Karpas-422 (cell line): ENCODE measurements around the gene ZNF419. TPM values are rescaled to one million over a fixed set of nuclear protein-coding genes. Genes with fewer than 3 reads are reported as not detected.
"Not testable (repeated sequence)": the region's sequence is repeated elsewhere in the genome, so short reads cannot be mapped to it uniquely, and the experiment has no call there.

ENCODE experiments used
- DNase-seq: peaks from one replicate; pipeline ENCODE4 v3.0.0-alpha.2; 2015
- H2AFZ ChIP-seq: fragments of 200-600 bp; sonication (generic); 2 replicates; pipeline ENCODE4 v1.6.1; 2014; ENCODE audit warnings: antibody characterized with exemption, low read length, mixed read lengths
- H3K27ac ChIP-seq: fragments of 200-600 bp; sonication (generic); 2 replicates; pipeline ENCODE4 v1.5.1; 2014; ENCODE audit warnings: mild to moderate bottlenecking, low read length, moderate library complexity
- H3K27me3 ChIP-seq: fragments of 200-600 bp; sonication (generic); 2 replicates; pipeline ENCODE4 v1.6.1; 2014; ENCODE audit warnings: low read length, mixed read lengths
- H3K36me3 ChIP-seq: fragments of 200-600 bp; sonication (generic); 2 replicates; pipeline ENCODE4 v1.6.1; 2014; ENCODE audit warnings: low read length, mixed read lengths; ENCODE audit not compliant: insufficient read depth
- H3K4me1 ChIP-seq: fragments of 200-600 bp; sonication (generic); 2 replicates; pipeline ENCODE4 v1.6.1; 2014; ENCODE audit warnings: mild to moderate bottlenecking, low read length, mixed read lengths
- H3K4me2 ChIP-seq: fragments of 200-600 bp; sonication (generic); 2 replicates; pipeline ENCODE4 v1.6.1; 2014; ENCODE audit warnings: low read length, low read depth, mild to moderate bottlenecking; ENCODE audit not compliant: poor library complexity, severe bottlenecking
- H3K4me3 ChIP-seq: fragments of 200-600 bp; sonication (generic); 2 replicates; pipeline ENCODE4 v1.5.1; 2014; ENCODE audit warnings: mild to moderate bottlenecking, antibody characterized with exemption, low read length, mixed read lengths
- H3K79me2 ChIP-seq: fragments of 200-600 bp; sonication (generic); 2 replicates; pipeline ENCODE4 v1.6.1; 2014; ENCODE audit warnings: mild to moderate bottlenecking, low read length, mixed read lengths
- H3K9ac ChIP-seq: fragments of 200-600 bp; sonication (generic); 2 replicates; pipeline ENCODE4 v1.6.0; 2014; ENCODE audit warnings: low read length
- H3K9me2 ChIP-seq: fragments of 200-600 bp; sonication (generic), shearing (Covaris generic); replicated peaks from 2 replicates; pipeline ENCODE4 v1.6.0; 2014; ENCODE audit warnings: mild to moderate bottlenecking, low read length, moderate library complexity; ENCODE audit not compliant: insufficient read depth
- H3K9me3 ChIP-seq: fragments of 300-700, 200-600 bp; sonication (generic); 2 replicates; pipeline ENCODE4 v1.6.1; 2014; ENCODE audit warnings: low read length, mixed read lengths
- H4K20me1 ChIP-seq: fragments of 200-600 bp; sonication (generic); 2 replicates; pipeline ENCODE4 v1.6.1; 2014; ENCODE audit warnings: mild to moderate bottlenecking, antibody characterized with exemption, low read length, low read depth; ENCODE audit not compliant: insufficient read depth
- small RNA-seq: library from RNA; depleted of rRNA; stranded (forward); fragments of <200 nt; gene quantifications from one replicate; pipeline ENCODE3, GENCODE V24; 2014
- total RNA-seq: library from RNA; depleted of rRNA; stranded (reverse); fragments of >200 nt; shearing (Covaris generic); gene quantifications from 2 replicates; pipeline ENCODE4 v1.2.3, GENCODE V29; 2014; ENCODE audit warnings: low replicate concordance; rRNA removed

The ZNF419 gene
- total RNA-seq, 1 experiment from 2014 or later: 4.2 TPM

- H2AFZ ChIP-seq: no peak overlapping the region
- peaks cover 66% of the 10 kb centered on the region for H3K9me3 ChIP-seq
- H3K4me2 ChIP-seq: no peak overlapping the region
- H3K9ac ChIP-seq: no peak overlapping the region
- no peaks in the 10 kb centered on the region for H4K20me1 ChIP-seq
- DNase-seq: no peak
- no peaks in the 10 kb centered on the region for H3K79me2 ChIP-seq
- H3K4me3 ChIP-seq: no peak overlapping the region
- no peaks in the 10 kb centered on the region for H3K4me1 ChIP-seq
- no peak overlapping the region for H3K27ac ChIP-seq
- H3K36me3 ChIP-seq: peaks cover 58% of the 10 kb centered on the region
- H3K27me3 ChIP-seq: no peaks in the 10 kb centered on the region
- H3K9me2 ChIP-seq: no peaks in the 10 kb centered on the region
Measured at GRCh38 chr19:57511484-57511883, 23.9 kb downstream of the ZNF419 start.

GRCh38 chr19:57512845-57513244 lies 25.3 kb downstream of the ZNF419 start:
- H3K79me2 ChIP-seq: no peaks in the 10 kb centered on the region
- H3K4me1 ChIP-seq: no peaks in the 10 kb centered on the region
- no peak overlapping the region for H3K4me3 ChIP-seq
- peaks cover 65% of the 10 kb centered on the region for H3K9me3 ChIP-seq
- no peaks in the 10 kb centered on the region for H3K9me2 ChIP-seq
- no peak overlapping the region for H2AFZ ChIP-seq
- H3K9ac ChIP-seq: no peak overlapping the region
- no peak overlapping the region for H3K27ac ChIP-seq
- peaks cover 57% of the 10 kb centered on the region for H3K36me3 ChIP-seq
- no peaks in the 10 kb centered on the region for H4K20me1 ChIP-seq
- H3K27me3 ChIP-seq: no peaks in the 10 kb centered on the region
- peak; percentile 54 for DNase-seq
- no peak overlapping the region for H3K4me2 ChIP-seq

GRCh38 chr19:57515255-57515654 lies 27.7 kb downstream of the ZNF419 start:
- Histone ChIP-seq H2AFZ (no peak overlapping the region), H3K27me3 (no peaks in the 10 kb centered on the region), H3K9me3 (peaks cover 49% of the 10 kb centered on the region)

GRCh38 chr19:57518021-57518420 lies 30.5 kb downstream of the ZNF419 start:
- not testable (repeated sequence) for H3K9ac ChIP-seq, H4K20me1 ChIP-seq, DNase-seq, H3K4me1 ChIP-seq, H3K9me2 ChIP-seq, H2AFZ ChIP-seq, H3K27me3 ChIP-seq, H3K4me3 ChIP-seq, H3K27ac ChIP-seq, H3K4me2 ChIP-seq, H3K79me2 ChIP-seq
- Histone ChIP-seq H3K36me3 (peaks cover 41% of the 10 kb centered on the region), H3K9me3 (peaks cover 41% of the 10 kb centered on the region)

More at GRCh38 chr19:57515255-57515654, 27.7 kb downstream of the ZNF419 start:
- Histone ChIP-seq H3K4me3 (no peak overlapping the region), H3K9me2 (no peaks in the 10 kb centered on the region), H4K20me1 (no peaks in the 10 kb centered on the region), H3K9ac (no peak overlapping the region), H3K27ac (no peak overlapping the region), H3K4me2 (no peak overlapping the region), H3K4me1 (no peaks in the 10 kb centered on the region), H3K79me2 (no peaks in the 10 kb centered on the region), H3K36me3 (peaks cover 43% of the 10 kb centered on the region)
- DNase-seq: no peak

GRCh38 chr19:57527136-57527881 lies 39.8 kb downstream of the ZNF419 start, which contains the start of gene ZNF549:
Gene ZNF549, plus strand, starts transcription at chr19:57527356. Its CDS starts 218 bp downstream, at chr19:57527574.
- no peaks in the 10 kb centered on the region for H4K20me1 ChIP-seq
- peak within 1 kb of the TSS; percentile 87 for H2AFZ ChIP-seq
- 0 out of 2 replicates have a peak within 1 kb of the TSS, but pooled peaks have one; percentile 8 for H3K27ac ChIP-seq
- H3K4me2 ChIP-seq: peak within 1 kb of the TSS; percentile 88
- H3K4me3 ChIP-seq: peak within 1 kb of the TSS; percentile 86
- H3K9me3 ChIP-seq: peaks cover 37% of the 10 kb centered on the region
- H3K9me2 ChIP-seq: no peaks in the 10 kb centered on the region
- H3K9ac ChIP-seq: peak within 1 kb of the TSS; percentile 79
- no peaks in the 10 kb centered on the region for H3K27me3 ChIP-seq
- peak; percentile 99 for DNase-seq
- peaks cover 9% of the 10 kb centered on the region for H3K4me1 ChIP-seq
- H3K36me3 ChIP-seq: peaks cover 26% of the 10 kb centered on the region
- H3K79me2 ChIP-seq: peaks cover 44% of the 10 kb centered on the region

- Histone ChIP-seq H2AFZ (no peak overlapping the region), H3K4me3 (0 out of 2 replicates have a peak overlapping the region, but pooled peaks have one; percentile 3), H3K36me3 (peaks cover 92% of the 10 kb centered on the region), H3K4me2 (no peak overlapping the region), H4K20me1 (no peaks in the 10 kb centered on the region), H3K27ac (no peak overlapping the region), H3K9ac (no peak overlapping the region), H3K79me2 (peaks cover 9% of the 10 kb centered on the region; the same call in 1 of the 2 replicates), H3K9me2 (no peaks in the 10 kb centered on the region), H3K4me1 (no peaks in the 10 kb centered on the region), H3K27me3 (no peaks in the 10 kb centered on the region), H3K9me3 (peaks cover 80% of the 10 kb centered on the region)
- DNase-seq: no peak
Measured at GRCh38 chr19:57537953-57538547, 50.5 kb downstream of the ZNF419 start.

Small RNA genes within 50 kb of the gene (small RNA-seq; reads per million reads assigned to genes)
- not detected for gene VN1R107P

Other genes starting within 250 kb of the ZNF419 start
- 20.5 and 23.6 TPM in 2 replicates for gene ZNF805, start 247.1 kb upstream of the ZNF419 start, total RNA-seq
- 95.1 and 113 TPM in 2 replicates for gene ZNF460, start 207.3 kb upstream of the ZNF419 start, total RNA-seq
- 19.8 and 21.6 TPM in 2 replicates for gene ZNF543, start 167.3 kb upstream of the ZNF419 start, total RNA-seq
- 6.9 and 10.0 TPM in 2 replicates for gene ZNF304, start 136.5 kb upstream of the ZNF419 start, total RNA-seq
- 19.5 and 30.0 TPM in 2 replicates for gene TRAPPC2B, start 124.2 kb upstream of the ZNF419 start, total RNA-seq
- gene ZNF547, start 124.2 kb upstream of the ZNF419 start, total RNA-seq: 3.1 and 6.5 TPM in 2 replicates
- 37.3 and 40.4 TPM in 2 replicates for gene ZNF548, start 97.9 kb upstream of the ZNF419 start, total RNA-seq
- 17.0 and 19.2 TPM in 2 replicates for gene ZNF17, start 76.6 kb upstream of the ZNF419 start, total RNA-seq
- 20.9 and 43.4 TPM in 2 replicates for gene ZNF749, start 52.4 kb upstream of the ZNF419 start, total RNA-seq
- gene VN1R1, start 30.6 kb upstream of the ZNF419 start, total RNA-seq: not detected in 2 replicates
- gene ZNF772, start 10.2 kb upstream of the ZNF419 start, total RNA-seq: 0.45 and 4.6 TPM in 2 replicates
- 19.4 and 25.2 TPM in 2 replicates for gene ZNF773, start 12.2 kb downstream of the ZNF419 start, total RNA-seq
- gene ZNF549, start 39.6 kb downstream of the ZNF419 start, total RNA-seq: 6.7 and 9.8 TPM in 2 replicates
- gene ZNF550, start 72.1 kb downstream of the ZNF419 start, total RNA-seq: 5.5 and 5.7 TPM in 2 replicates
- 3.1 and 4.6 TPM in 2 replicates for gene ZNF416, start 91.2 kb downstream of the ZNF419 start, total RNA-seq
- gene ZIK1, start 96.4 kb downstream of the ZNF419 start, total RNA-seq: 0.11 TPM in 2 replicates
- 5.2 and 7.7 TPM in 2 replicates for gene ZNF530, start 112.1 kb downstream of the ZNF419 start, total RNA-seq
- gene ZNF134, start 126.5 kb downstream of the ZNF419 start, total RNA-seq: 13.7 and 23.4 TPM in 2 replicates
- 21.8 and 22.2 TPM in 2 replicates for gene ZNF211, start 145.4 kb downstream of the ZNF419 start, total RNA-seq
- not detected in 2 replicates for gene ZSCAN4, start 181.2 kb downstream of the ZNF419 start, total RNA-seq
- 17.0 and 20.9 TPM in 2 replicates for gene ZNF551, start 194.2 kb downstream of the ZNF419 start, total RNA-seq
- 0.11 TPM in 1 of 2 replicates, not detected in the other for gene ZNF154, start 221.5 kb downstream of the ZNF419 start, total RNA-seq
- gene ZNF671, start 239.9 kb downstream of the ZNF419 start, total RNA-seq: 5.5 and 9.3 TPM in 2 replicates